Neural progenitor cell (in vitro differentiated cells): ENCODE results near the gene PLCH2.

Source experiments
- EZH2 ChIP-seq: fragments of 200-600 bp; sonication (generic); IDR thresholded peaks from 2 replicates; pipeline ENCODE4 v1.6.1; 2017; ENCODE audit warnings: antibody characterized with exemption, mild to moderate bottlenecking, moderate library complexity
- TF ChIP-seq, protein P1 (sequence below): fragments of 200-600 bp; sonication (generic); IDR thresholded peaks from 2 replicates; pipeline ENCODE4 v1.5.1; 2017; ENCODE audit warnings: antibody characterized with exemption, mild to moderate bottlenecking

DNA sequence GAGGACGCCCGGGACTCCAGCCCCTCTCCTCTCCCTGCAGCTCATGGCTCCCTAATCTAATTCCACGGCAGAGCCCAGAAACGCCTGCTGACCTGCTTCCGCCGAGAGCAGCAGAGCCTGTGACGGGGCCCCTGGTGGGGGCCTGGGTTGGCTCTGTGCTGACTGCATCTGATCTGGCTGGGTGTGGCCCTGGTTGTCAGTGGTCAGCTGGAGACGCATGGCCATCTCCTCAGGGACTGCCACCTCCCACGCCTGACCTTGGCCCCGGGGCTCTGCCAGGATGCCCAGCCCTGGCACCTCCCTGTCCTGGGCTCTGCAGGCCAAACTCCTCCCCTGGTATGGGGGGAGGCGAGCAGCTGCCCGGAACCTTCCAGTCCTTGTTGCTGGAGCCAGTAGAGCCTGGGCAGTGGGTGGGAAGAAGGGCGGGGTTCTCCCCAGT lies 1.1 kb upstream of the PLCH2 start:
- TF ChIP-seq EZH2 = no peak
- TF ChIP-seq, protein P1, sequence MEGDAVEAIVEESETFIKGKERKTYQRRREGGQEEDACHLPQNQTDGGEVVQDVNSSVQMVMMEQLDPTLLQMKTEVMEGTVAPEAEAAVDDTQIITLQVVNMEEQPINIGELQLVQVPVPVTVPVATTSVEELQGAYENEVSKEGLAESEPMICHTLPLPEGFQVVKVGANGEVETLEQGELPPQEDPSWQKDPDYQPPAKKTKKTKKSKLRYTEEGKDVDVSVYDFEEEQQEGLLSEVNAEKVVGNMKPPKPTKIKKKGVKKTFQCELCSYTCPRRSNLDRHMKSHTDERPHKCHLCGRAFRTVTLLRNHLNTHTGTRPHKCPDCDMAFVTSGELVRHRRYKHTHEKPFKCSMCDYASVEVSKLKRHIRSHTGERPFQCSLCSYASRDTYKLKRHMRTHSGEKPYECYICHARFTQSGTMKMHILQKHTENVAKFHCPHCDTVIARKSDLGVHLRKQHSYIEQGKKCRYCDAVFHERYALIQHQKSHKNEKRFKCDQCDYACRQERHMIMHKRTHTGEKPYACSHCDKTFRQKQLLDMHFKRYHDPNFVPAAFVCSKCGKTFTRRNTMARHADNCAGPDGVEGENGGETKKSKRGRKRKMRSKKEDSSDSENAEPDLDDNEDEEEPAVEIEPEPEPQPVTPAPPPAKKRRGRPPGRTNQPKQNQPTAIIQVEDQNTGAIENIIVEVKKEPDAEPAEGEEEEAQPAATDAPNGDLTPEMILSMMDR = no peak
